Medulla oblongata (tissue), 1 donor: Measurements from ENCODE around the gene SYT1.
A peak's percentile ranks its signal among the peaks of the same experiment; 100 is the strongest.

ENCODE experiments used
- DNase-seq: peaks from one replicate; pipeline ENCODE4 v3.0.0-alpha.2; 2015; ENCODE audit errors: extremely low spot score

Gene SYT1

GRCh38 chr12:79344855-79345847 lies 480.6 kb downstream of the SYT1 start:
- DNase-seq: peak; percentile 7

- DNase-seq: no peak
Measured at GRCh38 chr12:79347866-79348265, 483.3 kb downstream of the SYT1 start.

- DNase-seq: no peak
Measured at GRCh38 chr12:79351251-79351650, 486.7 kb downstream of the SYT1 start.

GRCh38 chr12:79356216-79356615 lies 491.6 kb downstream of the SYT1 start:
- no peak for DNase-seq

- no peak for DNase-seq
Measured at GRCh38 chr12:79357048-79357447, 492.5 kb downstream of the SYT1 start.

GRCh38 chr12:79358716-79359300 lies 494.2 kb downstream of the SYT1 start:
- no peak for DNase-seq

DNA sequence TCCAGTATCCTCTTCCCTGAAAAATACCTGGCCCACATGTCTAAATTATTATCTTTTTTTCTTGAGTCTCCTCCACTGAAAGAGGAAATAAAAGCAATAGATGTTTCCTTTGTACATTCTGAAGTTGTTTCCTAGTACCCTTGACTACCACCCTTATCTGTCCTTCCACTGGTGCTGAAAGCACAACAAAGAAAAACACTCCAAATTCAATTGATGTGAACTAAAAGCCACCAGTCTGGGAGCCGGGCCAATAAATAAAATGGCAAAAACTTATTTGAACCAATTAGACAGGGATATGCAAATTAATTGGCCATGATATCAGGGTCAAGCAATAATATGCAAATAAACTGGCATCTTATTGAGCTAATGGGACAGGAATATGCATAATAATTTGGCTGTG lies 495.7 kb downstream of the SYT1 start:
- no peak for DNase-seq

- DNase-seq: no peak
Measured at GRCh38 chr12:79360936-79361335, 496.4 kb downstream of the SYT1 start.

- DNase-seq: no peak
Measured at GRCh38 chr12:79364197-79364596, 499.6 kb downstream of the SYT1 start.

- DNase-seq: no peak
Measured at GRCh38 chr12:79366374-79366773, 501.8 kb downstream of the SYT1 start.

DNA sequence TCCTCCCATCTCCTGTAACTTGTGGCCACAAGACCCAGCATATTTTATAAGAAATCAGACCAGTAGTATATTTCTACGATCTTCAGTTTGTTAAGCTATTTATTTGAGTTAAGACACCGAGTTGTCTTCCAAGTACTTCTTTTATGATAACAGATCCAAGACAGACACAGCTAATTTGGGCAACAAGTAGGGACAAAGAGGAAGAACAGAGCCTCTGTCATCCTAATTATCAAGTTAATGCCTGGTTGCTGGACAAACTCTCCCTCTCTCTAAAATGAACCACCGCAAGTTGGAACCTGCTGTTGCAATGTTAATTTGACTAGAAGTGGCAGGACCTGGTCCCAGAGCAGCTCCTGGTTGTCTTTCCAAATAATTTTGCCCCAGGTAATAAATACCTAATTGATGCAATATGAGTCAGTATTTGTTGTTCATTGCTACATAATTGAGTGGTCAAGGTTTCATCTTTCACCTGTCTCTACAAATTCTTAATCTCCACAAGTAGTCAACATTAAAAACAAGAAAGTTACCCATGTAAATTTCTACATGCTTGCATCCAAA lies 502.5 kb downstream of the SYT1 start:
- DNase-seq: no peak

- no peak for DNase-seq
Measured at GRCh38 chr12:79370021-79370420, 505.4 kb downstream of the SYT1 start.

DNA sequence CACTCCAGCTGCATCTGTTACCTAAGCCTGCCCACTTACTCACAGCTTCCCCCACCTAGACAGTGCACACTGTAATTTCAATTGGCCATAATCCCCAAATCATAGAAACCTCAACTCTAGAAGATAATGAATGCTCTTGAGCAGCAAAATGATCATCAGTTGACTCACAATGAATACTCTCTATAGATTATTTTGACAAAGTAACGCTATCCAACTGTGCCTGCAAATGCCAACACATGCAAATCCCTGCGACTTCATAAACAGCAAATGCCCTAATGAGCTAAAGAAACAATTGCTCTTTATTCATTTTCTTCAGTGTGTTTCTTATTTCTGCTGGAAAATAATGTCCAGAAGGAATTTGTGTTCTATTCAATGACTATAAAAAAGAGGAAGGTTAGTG lies 506.7 kb downstream of the SYT1 start:
- DNase-seq: no peak

DNA sequence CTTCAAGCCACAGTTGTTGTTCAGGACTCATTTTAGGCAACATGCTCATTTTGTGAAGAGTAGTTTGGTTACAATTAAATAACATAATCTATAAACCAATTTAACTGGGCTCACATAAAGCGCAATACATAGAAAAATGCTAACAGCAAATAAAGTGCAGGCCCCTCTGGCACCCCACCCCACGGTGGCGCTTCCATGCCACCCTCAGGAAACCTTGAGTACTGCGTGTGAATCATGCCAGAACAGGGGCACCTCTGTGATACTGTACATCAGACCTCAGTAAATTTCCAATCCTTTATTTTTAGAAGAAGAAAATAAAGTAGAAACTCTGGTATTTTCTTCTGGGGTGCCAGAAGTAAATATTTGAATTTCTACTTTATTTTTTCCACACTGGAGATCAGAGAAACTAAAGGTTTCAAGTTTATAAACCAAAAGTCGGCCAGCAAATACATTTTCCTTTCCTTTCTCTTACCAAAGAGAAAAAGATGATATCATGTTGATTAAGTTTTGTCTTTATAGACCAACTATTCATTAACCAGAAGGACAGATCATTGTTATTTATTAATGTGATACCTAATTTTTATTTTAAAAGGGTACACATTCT lies 509.4 kb downstream of the SYT1 start:
- no peak for DNase-seq

DNA sequence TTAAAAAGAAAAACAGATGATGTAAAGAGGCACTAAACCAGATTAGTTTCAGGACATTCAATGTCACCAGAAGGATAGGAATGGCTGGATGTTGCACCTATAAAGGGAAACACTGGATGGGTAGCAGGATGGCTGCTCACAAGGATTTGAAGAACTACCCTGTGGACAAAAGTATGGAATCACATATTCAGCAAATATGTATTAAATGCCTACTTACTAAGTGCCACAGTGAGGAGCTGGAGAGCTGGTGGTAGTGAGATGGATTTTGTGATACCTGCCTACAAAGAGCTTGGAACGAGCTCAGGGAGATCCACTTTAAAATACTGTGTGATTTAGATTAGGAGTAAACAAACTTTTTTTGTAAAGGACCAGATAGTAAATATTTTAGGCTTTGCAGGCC lies 510.0 kb downstream of the SYT1 start:
- DNase-seq: no peak

- DNase-seq: no peak
Measured at GRCh38 chr12:79375050-79375449, 510.5 kb downstream of the SYT1 start.

DNA sequence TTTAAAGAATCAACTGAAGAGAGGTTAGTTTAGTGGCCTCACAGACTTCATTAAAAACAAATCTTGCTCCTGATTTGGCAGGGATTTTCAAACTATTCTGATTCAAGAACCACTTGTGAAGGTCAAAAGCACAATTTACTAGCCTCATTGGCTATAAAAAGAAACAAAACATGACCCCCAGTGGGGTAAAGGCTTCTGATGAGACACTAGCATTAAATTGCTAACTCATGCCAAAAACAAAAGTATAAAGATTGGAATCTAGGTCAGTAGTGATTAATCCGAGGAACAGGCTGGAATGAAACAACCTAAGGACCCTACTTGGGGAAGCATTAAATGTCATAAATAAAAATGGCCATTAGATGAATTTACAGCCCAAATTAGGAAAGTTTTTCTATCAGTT lies 513.9 kb downstream of the SYT1 start:
- DNase-seq: no peak

DNA sequence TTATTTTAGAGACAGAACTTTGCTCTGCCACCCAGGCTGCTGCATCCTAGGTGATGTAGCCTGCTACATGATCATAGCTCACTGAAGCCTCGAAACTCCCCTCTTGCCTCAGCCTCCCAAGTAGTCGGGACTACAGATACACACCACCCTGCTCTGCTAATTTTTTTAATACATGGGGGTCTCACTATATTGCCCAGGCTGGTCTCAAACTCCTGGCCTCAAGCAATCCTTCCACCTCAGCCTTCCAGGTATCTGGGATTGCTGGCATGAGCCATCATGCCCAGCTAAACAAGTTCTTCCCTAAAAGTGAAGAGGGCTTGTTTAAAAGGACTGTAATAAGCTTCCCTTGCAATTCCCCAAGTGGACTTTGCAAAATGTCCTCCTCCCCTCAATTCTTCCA lies 515.8 kb downstream of the SYT1 start:
- no peak for DNase-seq

- no peak for DNase-seq
Measured at GRCh38 chr12:79381248-79382208, 517.0 kb downstream of the SYT1 start.

DNA sequence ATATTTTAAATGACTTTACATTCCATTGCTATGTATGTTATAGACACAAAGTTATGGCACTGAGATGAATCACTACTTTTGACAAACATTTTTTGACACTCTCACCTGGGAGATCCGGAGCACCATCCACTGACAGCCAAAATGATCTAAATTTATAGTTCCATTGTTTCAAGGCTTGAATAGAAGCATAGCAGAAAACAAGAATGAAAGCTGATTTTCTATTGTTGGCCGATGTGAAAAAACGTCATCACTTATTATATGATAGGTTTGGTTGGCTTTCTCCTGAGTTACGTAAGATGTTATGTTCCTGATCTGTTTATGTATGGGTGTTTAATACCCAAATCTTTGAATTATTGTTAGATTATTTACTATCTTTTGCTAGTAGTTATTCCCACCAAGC lies 520.0 kb downstream of the SYT1 start:
- no peak for DNase-seq

GRCh38 chr12:79388011-79388410 lies 523.4 kb downstream of the SYT1 start:
- DNase-seq: no peak
